ENCODE measurements around the gene CALD1. TPM values are rescaled to one million over a fixed set of nuclear protein-coding genes. Genes with fewer than 3 reads are reported as not detected.
"Not testable (repeated sequence)": the region's sequence is repeated elsewhere in the genome, so short reads cannot be mapped to it uniquely, and the experiment has no call there.

The CALD1 gene
- polyA plus RNA-seq, 1 donor (not counting 4 experiments of a cell fraction or from before 2014, with no cell fraction given), result 229 TPM

DNA sequence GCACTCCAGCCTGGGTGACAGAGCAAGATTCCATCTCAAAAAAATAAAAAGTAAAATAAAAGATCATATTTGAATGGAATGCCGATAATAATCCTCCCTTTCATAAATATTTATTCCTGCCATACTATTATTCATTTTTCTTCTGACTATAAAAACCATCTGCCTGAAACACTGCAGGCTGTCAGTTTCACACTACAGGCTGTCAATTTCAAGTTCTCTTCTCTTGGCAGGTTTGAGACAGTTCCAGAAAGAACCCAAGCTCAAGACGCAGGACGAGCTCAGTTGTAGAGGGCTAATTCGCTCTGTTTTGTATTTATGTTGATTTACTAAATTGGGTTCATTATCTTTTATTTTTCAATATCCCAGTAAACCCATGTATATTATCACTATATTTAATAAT, 188.7 kb downstream of the CALD1 start:
- Histone ChIP-seq H3K9ac (ENCODE audit: control insufficient read depth, extremely low read depth, insufficient read depth, low read length) (no peak overlapping the region), H3K4me2 (ENCODE audit: control insufficient read depth, extremely low read depth, insufficient read depth, low read depth, low read length) (no peak overlapping the region), H3K9me3 (ENCODE audit: control insufficient read depth, low read depth, low read length) (no peaks in the 10 kb centered on the region), H3K4me1 (ENCODE audit: control insufficient read depth, extremely low read depth, insufficient read depth, low read length) (no peaks in the 10 kb centered on the region), H3K27me3 (ENCODE audit: control insufficient read depth, extremely low read depth, insufficient read depth, low read length) (no peaks in the 10 kb centered on the region), H3K9me1 (ENCODE audit: control insufficient read depth, extremely low read depth, insufficient read depth, low read length) (no peaks in the 10 kb centered on the region), H4K20me1 (ENCODE audit: control insufficient read depth, extremely low read depth, insufficient read depth, low read length) (no peaks in the 10 kb centered on the region), H2AFZ (ENCODE audit: control insufficient read depth, low read length) (no peak overlapping the region), H3K36me3 (ENCODE audit: control insufficient read depth in 2 of 2, extremely low read depth in 1 of 2, insufficient read depth in 2 of 2, low read length in 2 of 2) (peaks cover 16 to 21% of the 10 kb centered on the region in 2 experiments), H3K4me3 (ENCODE audit: control insufficient read depth in 2 of 3, extremely low read depth in 1 of 3, insufficient read depth in 2 of 3, low read depth in 1 of 3, low read length in 3 of 3) (no peak overlapping the region), H3K27ac (ENCODE audit: control insufficient read depth, insufficient read depth, low read length) (no peak overlapping the region), H3K79me2 (ENCODE audit: control insufficient read depth, insufficient read depth, low read length) (no peaks in the 10 kb centered on the region)
- TF ChIP-seq EZH2 (IDR thresholded peaks at IDR 0.05; ENCODE audit: low read length) (no peak), CTCF (optimal IDR thresholded peaks at IDR 0.05 in 1 of 3, IDR thresholded peaks at IDR 0.05 in 1 of 3, conservative IDR thresholded peaks at IDR 0.05 in 1 of 3; ENCODE audit: extremely low read depth in 1 of 3, insufficient read depth in 2 of 3, low read length in 3 of 3) (no peak)
- no peak for DNase-seq (ENCODE audit: low read depth, low spot score)
- no peak for FAIRE-seq
- dilution Hi-C loops (cut with MboI; ENCODE audit: extremely low pct_ligation_motif_present, low sequenced_read_pairs), result no loop called here

- not testable (repeated sequence) for H3K4me3 ChIP-seq (ENCODE audit: control insufficient read depth in 2 of 3, extremely low read depth in 1 of 3, insufficient read depth in 2 of 3, low read depth in 1 of 3, low read length in 3 of 3); FAIRE-seq; H3K27me3 ChIP-seq (ENCODE audit: control insufficient read depth, extremely low read depth, insufficient read depth, low read length); H3K9me1 ChIP-seq (ENCODE audit: control insufficient read depth, extremely low read depth, insufficient read depth, low read length); H3K9ac ChIP-seq (ENCODE audit: control insufficient read depth, extremely low read depth, insufficient read depth, low read length); DNase-seq (ENCODE audit: low read depth, low spot score); H2AFZ ChIP-seq (ENCODE audit: control insufficient read depth, low read length); H3K4me2 ChIP-seq (ENCODE audit: control insufficient read depth, extremely low read depth, insufficient read depth, low read depth, low read length); H4K20me1 ChIP-seq (ENCODE audit: control insufficient read depth, extremely low read depth, insufficient read depth, low read length); H3K27ac ChIP-seq (ENCODE audit: control insufficient read depth, insufficient read depth, low read length); H3K79me2 ChIP-seq (ENCODE audit: control insufficient read depth, insufficient read depth, low read length); H3K4me1 ChIP-seq (ENCODE audit: control insufficient read depth, extremely low read depth, insufficient read depth, low read length); H3K9me3 ChIP-seq (ENCODE audit: control insufficient read depth, low read depth, low read length); H3K36me3 ChIP-seq (ENCODE audit: control insufficient read depth in 2 of 2, extremely low read depth in 1 of 2, insufficient read depth in 2 of 2, low read length in 2 of 2)
- dilution Hi-C loops (cut with MboI; ENCODE audit: extremely low pct_ligation_motif_present, low sequenced_read_pairs), result loop anchor here (25.0 kb wide), 1 partner anchor 181 kb away; the partner anchor contains the start of gene CYREN
Measured at GRCh38 chr7:134981645-134982044, 202.2 kb downstream of the CALD1 start.

GRCh38 chr7:134985894-134986362, 206.5 kb downstream of the CALD1 start:
- no peak for TF ChIP-seq EZH2 (IDR thresholded peaks at IDR 0.05; ENCODE audit: low read length)
- TF ChIP-seq CTCF (optimal IDR thresholded peaks at IDR 0.05 in 1 of 3, IDR thresholded peaks at IDR 0.05 in 1 of 3, conservative IDR thresholded peaks at IDR 0.05 in 1 of 3; ENCODE audit: extremely low read depth in 1 of 3, insufficient read depth in 2 of 3, low read length in 3 of 3), result no peak
- Histone ChIP-seq H2AFZ (ENCODE audit: control insufficient read depth, low read length) (peak overlapping the region; percentile 96), H3K4me3 (ENCODE audit: control insufficient read depth in 2 of 3, extremely low read depth in 1 of 3, insufficient read depth in 2 of 3, low read depth in 1 of 3, low read length in 3 of 3) (peak overlapping the region; percentile 77 to 95 (median 94)), H3K36me3 (ENCODE audit: control insufficient read depth in 2 of 2, extremely low read depth in 1 of 2, insufficient read depth in 2 of 2, low read length in 2 of 2) (no peaks in the 10 kb centered on the region), H3K9me1 (ENCODE audit: control insufficient read depth, extremely low read depth, insufficient read depth, low read length) (peaks cover 3% of the 10 kb centered on the region), H3K4me1 (ENCODE audit: control insufficient read depth, extremely low read depth, insufficient read depth, low read length) (peaks cover 4% of the 10 kb centered on the region), H3K79me2 (ENCODE audit: control insufficient read depth, insufficient read depth, low read length) (peaks cover 5% of the 10 kb centered on the region), H3K9me3 (ENCODE audit: control insufficient read depth, low read depth, low read length) (no peaks in the 10 kb centered on the region), H3K27ac (ENCODE audit: control insufficient read depth, insufficient read depth, low read length) (peak overlapping the region; percentile 67), H3K4me2 (ENCODE audit: control insufficient read depth, extremely low read depth, insufficient read depth, low read depth, low read length) (peak overlapping the region; percentile 94), H3K9ac (ENCODE audit: control insufficient read depth, extremely low read depth, insufficient read depth, low read length) (peak overlapping the region; percentile 82), H4K20me1 (ENCODE audit: control insufficient read depth, extremely low read depth, insufficient read depth, low read length) (no peaks in the 10 kb centered on the region), H3K27me3 (ENCODE audit: control insufficient read depth, extremely low read depth, insufficient read depth, low read length) (no peaks in the 10 kb centered on the region)
- FAIRE-seq, result no peak
- dilution Hi-C loops (cut with MboI; ENCODE audit: extremely low pct_ligation_motif_present, low sequenced_read_pairs), result loop anchor here (25.0 kb wide), 1 partner anchor 176 kb away; the partner anchor contains the start of gene CYREN
- no peak for DNase-seq (ENCODE audit: low read depth, low spot score)

All from keratinocyte (primary cell).